Transverse colon (tissue), 4 donors: ENCODE measurements around the gene TMEM108.

Source experiments
- POLR2AphosphoS5 ChIP-seq, 3 donors: sonication (generic); formaldehyde crosslinking; IDR thresholded peaks; one replicate each; pipeline ENCODE4 v1.6.1; 2016; ENCODE audit warnings: antibody characterized with exemption in 3 of 3
- TF ChIP-seq, protein P1 (sequence below), 5 experiments: fragments of 200-600 bp in 3 of 5; fragments of 450-650 bp in 2 of 5; sonication (generic) in 3 of 5; IDR thresholded peaks; 1 replicate in 2 of 5; 2 replicates in 3 of 5; pipeline ENCODE4 v1.5.1; 2016 to 2017; ENCODE audit warnings: antibody characterized with exemption in 5 of 5, inconsistent platforms in 3 of 5, mild to moderate bottlenecking in 2 of 5, moderate library complexity in 1 of 5

DNA sequence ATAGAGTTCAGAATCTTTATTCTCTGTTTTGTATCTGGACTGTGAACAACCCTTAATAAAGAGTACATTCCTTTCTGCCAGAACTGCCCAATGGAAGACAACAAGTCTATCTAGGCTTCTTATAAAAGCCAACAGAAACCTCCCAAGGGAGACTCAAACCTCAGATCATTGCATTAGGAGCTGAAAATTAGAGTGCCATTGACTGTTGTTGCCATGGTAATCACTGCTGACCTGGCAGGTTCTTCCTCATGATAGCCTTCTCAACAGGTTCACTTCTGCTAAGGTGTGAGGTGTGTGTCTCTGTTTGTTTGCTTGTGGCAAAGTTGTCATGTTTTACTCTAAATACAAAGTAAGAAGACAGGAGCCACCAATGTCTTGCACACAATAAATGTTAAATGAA, 79.2 kb downstream of the TMEM108 start:
- TF ChIP-seq, protein P1, sequence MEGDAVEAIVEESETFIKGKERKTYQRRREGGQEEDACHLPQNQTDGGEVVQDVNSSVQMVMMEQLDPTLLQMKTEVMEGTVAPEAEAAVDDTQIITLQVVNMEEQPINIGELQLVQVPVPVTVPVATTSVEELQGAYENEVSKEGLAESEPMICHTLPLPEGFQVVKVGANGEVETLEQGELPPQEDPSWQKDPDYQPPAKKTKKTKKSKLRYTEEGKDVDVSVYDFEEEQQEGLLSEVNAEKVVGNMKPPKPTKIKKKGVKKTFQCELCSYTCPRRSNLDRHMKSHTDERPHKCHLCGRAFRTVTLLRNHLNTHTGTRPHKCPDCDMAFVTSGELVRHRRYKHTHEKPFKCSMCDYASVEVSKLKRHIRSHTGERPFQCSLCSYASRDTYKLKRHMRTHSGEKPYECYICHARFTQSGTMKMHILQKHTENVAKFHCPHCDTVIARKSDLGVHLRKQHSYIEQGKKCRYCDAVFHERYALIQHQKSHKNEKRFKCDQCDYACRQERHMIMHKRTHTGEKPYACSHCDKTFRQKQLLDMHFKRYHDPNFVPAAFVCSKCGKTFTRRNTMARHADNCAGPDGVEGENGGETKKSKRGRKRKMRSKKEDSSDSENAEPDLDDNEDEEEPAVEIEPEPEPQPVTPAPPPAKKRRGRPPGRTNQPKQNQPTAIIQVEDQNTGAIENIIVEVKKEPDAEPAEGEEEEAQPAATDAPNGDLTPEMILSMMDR (IDR thresholded peaks at IDR 0.05), result no peak
- TF ChIP-seq POLR2AphosphoS5 (IDR thresholded peaks at IDR 0.05), result no peak
